SK-N-SH (cell line): ENCODE results near the gene MINDY2.

Experiments used
- EP300 ChIP-seq, 2 experiments: IDR thresholded peaks; 2 replicates each; pipeline versions ENCODE4 v1.4.0 to v1.6.1; 2012; ENCODE audit warnings: borderline replicate concordance in 1 of 2, low read depth in 1 of 2, low read length in 1 of 2
- EZH2phosphoT487 ChIP-seq: fragments of 200-600 bp; sonication (generic); IDR thresholded peaks from 2 replicates; pipeline ENCODE4 v1.6.1; 2017; ENCODE audit warnings: low read depth, mixed run types, mild to moderate bottlenecking, antibody characterized with exemption, moderate library complexity, borderline replicate concordance
- GABPA ChIP-seq: IDR thresholded peaks from 2 replicates; pipeline ENCODE4 v1.4.0; 2012; ENCODE audit warnings: low read depth, mild to moderate bottlenecking
- MXI1 ChIP-seq: IDR thresholded peaks from 2 replicates; pipeline ENCODE4 v1.6.1; 2012; ENCODE audit warnings: mild to moderate bottlenecking, low read depth, low read length, improper control_type of control experiment
- RAD21 ChIP-seq: IDR thresholded peaks from 2 replicates; pipeline ENCODE4 v1.6.1; 2012; ENCODE audit warnings: mild to moderate bottlenecking, low read length
- TAF1 ChIP-seq: IDR thresholded peaks from 2 replicates; pipeline ENCODE4 v1.6.1; 2012; ENCODE audit warnings: low read depth, mild to moderate bottlenecking, low read length, moderate library complexity, borderline replicate concordance
- TCF12 ChIP-seq: IDR thresholded peaks from 2 replicates; pipeline ENCODE4 v1.4.0; 2012
- TF ChIP-seq, protein P1 (sequence below): fragments of 200-600 bp; sonication (generic); IDR thresholded peaks from 2 replicates; pipeline ENCODE4 v1.6.1; 2017; ENCODE audit warnings: antibody characterized with exemption, mild to moderate bottlenecking, moderate library complexity
- TF ChIP-seq, protein P2 (sequence below): IDR thresholded peaks from 2 replicates; pipeline ENCODE4 v1.4.0; 2012; ENCODE audit warnings: low read depth
- TF ChIP-seq, protein P3 (sequence below): IDR thresholded peaks from 2 replicates; pipeline ENCODE4 v1.6.1; 2012; ENCODE audit warnings: mild to moderate bottlenecking, low read depth, low read length, moderate library complexity

DNA sequence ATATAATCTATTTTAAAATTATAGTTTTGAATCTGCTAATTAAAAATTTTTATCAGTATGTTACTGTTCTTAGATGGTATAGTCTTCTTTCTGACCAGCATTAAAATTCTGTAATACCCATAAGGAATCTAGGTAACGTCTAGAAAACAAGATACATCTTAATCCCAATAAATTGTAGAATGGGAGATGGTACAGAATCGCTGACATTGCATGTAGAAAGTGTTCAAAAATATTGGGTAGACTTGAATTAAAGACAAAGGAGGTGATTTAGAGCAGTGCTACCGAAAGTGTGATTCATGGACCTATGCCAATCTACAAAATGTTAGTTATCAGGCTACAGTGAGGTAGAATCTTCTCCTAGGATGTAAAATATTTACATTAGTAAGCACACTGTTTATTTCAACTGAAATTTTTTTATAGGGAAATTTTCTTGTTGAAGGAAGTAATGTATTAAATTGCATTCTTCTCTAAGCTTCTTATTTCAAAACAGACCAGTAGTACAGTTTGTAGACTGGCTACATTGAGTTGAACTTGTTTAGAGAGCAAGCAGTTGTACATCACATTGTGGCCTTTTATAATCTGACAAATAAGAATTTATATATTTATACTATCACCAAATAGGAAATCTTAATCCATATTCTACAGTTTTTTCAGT lies 17.1 kb downstream of the MINDY2 start:
- TF ChIP-seq, protein P1, sequence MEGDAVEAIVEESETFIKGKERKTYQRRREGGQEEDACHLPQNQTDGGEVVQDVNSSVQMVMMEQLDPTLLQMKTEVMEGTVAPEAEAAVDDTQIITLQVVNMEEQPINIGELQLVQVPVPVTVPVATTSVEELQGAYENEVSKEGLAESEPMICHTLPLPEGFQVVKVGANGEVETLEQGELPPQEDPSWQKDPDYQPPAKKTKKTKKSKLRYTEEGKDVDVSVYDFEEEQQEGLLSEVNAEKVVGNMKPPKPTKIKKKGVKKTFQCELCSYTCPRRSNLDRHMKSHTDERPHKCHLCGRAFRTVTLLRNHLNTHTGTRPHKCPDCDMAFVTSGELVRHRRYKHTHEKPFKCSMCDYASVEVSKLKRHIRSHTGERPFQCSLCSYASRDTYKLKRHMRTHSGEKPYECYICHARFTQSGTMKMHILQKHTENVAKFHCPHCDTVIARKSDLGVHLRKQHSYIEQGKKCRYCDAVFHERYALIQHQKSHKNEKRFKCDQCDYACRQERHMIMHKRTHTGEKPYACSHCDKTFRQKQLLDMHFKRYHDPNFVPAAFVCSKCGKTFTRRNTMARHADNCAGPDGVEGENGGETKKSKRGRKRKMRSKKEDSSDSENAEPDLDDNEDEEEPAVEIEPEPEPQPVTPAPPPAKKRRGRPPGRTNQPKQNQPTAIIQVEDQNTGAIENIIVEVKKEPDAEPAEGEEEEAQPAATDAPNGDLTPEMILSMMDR, result no peak
- TF ChIP-seq, protein P2, sequence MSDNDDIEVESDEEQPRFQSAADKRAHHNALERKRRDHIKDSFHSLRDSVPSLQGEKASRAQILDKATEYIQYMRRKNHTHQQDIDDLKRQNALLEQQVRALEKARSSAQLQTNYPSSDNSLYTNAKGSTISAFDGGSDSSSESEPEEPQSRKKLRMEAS, result no peak
- TF ChIP-seq EZH2phosphoT487 (no peak), MXI1 (no peak), TCF12 (no peak), RAD21 (no peak), TAF1 (no peak), EP300 (IDR thresholded peaks at IDR 0.05; ENCODE audit: borderline replicate concordance in 1 of 2, low read depth in 1 of 2, low read length in 1 of 2) (no peak), GABPA (no peak)
- TF ChIP-seq, protein P3, sequence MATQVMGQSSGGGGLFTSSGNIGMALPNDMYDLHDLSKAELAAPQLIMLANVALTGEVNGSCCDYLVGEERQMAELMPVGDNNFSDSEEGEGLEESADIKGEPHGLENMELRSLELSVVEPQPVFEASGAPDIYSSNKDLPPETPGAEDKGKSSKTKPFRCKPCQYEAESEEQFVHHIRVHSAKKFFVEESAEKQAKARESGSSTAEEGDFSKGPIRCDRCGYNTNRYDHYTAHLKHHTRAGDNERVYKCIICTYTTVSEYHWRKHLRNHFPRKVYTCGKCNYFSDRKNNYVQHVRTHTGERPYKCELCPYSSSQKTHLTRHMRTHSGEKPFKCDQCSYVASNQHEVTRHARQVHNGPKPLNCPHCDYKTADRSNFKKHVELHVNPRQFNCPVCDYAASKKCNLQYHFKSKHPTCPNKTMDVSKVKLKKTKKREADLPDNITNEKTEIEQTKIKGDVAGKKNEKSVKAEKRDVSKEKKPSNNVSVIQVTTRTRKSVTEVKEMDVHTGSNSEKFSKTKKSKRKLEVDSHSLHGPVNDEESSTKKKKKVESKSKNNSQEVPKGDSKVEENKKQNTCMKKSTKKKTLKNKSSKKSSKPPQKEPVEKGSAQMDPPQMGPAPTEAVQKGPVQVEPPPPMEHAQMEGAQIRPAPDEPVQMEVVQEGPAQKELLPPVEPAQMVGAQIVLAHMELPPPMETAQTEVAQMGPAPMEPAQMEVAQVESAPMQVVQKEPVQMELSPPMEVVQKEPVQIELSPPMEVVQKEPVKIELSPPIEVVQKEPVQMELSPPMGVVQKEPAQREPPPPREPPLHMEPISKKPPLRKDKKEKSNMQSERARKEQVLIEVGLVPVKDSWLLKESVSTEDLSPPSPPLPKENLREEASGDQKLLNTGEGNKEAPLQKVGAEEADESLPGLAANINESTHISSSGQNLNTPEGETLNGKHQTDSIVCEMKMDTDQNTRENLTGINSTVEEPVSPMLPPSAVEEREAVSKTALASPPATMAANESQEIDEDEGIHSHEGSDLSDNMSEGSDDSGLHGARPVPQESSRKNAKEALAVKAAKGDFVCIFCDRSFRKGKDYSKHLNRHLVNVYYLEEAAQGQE, result no peak
